ENCODE results near the gene ARIH2. TPM values are rescaled to one million over a fixed set of nuclear protein-coding genes. Genes with fewer than 3 reads are reported as not detected.

The ARIH2 gene
- total RNA-seq, 1 donor from 2014 or later, result 82.3 TPM

DNA sequence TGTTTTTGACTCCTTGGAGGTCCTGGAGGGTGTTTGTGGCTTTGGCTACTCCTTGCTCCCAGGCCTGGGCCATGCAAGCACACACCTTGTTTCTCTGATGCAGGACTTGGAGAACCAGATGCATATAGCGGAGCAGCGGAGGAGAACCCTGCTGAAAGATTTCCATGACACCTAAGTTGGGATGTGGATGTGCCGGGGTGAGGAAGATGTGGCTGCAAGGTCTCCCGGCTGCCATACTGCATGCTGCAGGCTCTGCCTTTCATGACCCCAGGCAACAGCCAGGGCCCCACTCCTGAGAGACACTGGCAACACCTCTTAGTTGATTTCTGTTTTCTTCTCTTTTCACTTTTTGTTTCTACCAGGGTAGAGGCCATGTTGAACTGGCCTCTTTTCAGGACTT is 64.5 kb downstream of the ARIH2 start:
- H3K27ac ChIP-seq, result no peak overlapping the region
- H3K36me3 ChIP-seq, result peaks cover 61 to 65% of the 10 kb centered on the region in 2 donors
- no peak overlapping the region for H3K4me3 ChIP-seq
- H3K9me3 ChIP-seq, result no peaks in the 10 kb centered on the region
- intact Hi-C loops (cut with DNase I), result no loop called here
- TF ChIP-seq, protein P1, sequence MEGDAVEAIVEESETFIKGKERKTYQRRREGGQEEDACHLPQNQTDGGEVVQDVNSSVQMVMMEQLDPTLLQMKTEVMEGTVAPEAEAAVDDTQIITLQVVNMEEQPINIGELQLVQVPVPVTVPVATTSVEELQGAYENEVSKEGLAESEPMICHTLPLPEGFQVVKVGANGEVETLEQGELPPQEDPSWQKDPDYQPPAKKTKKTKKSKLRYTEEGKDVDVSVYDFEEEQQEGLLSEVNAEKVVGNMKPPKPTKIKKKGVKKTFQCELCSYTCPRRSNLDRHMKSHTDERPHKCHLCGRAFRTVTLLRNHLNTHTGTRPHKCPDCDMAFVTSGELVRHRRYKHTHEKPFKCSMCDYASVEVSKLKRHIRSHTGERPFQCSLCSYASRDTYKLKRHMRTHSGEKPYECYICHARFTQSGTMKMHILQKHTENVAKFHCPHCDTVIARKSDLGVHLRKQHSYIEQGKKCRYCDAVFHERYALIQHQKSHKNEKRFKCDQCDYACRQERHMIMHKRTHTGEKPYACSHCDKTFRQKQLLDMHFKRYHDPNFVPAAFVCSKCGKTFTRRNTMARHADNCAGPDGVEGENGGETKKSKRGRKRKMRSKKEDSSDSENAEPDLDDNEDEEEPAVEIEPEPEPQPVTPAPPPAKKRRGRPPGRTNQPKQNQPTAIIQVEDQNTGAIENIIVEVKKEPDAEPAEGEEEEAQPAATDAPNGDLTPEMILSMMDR (IDR thresholded peaks at IDR 0.05), result no peak
- peaks cover 0 to 2% of the 10 kb centered on the region in 2 donors for H3K4me1 ChIP-seq
- no peaks in the 10 kb centered on the region for H3K27me3 ChIP-seq
- DNase-seq (ENCODE audit: low spot score in 2 of 2), result no peak

DNA sequence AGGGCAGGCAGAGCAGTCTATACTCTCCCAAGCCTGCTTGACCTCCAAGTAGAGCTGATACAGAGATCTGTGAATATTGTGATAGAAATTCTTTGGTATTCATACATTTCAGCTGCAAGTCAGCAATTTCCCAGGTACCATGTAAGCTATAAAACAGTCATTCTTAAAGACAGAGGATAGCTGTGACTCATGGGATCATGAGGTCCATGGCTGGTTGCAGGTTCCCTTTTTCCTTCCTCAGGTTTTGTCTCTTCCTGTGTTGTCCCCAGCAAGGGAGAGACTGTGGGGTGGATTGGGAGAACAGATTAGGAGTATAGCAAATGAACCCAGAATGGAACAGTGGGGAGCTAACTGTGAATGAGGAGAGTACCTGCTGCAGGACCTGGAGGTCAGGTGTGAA is 66.0 kb downstream of the ARIH2 start:
- peaks cover 47 to 56% of the 10 kb centered on the region in 2 donors for H3K36me3 ChIP-seq
- intact Hi-C loops (cut with DNase I), result no loop called here
- no peak overlapping the region for H3K27ac ChIP-seq
- no peaks in the 10 kb centered on the region for H3K27me3 ChIP-seq
- H3K9me3 ChIP-seq, result no peaks in the 10 kb centered on the region
- H3K4me1 ChIP-seq, result peaks cover 7 to 15% of the 10 kb centered on the region in 2 donors
- TF ChIP-seq, protein P1 (IDR thresholded peaks at IDR 0.05), result no peak
- H3K4me3 ChIP-seq, result no peak overlapping the region
- DNase-seq (ENCODE audit: low spot score in 2 of 2), result no peak

- Histone ChIP-seq H3K4me3 (no peak overlapping the region), H3K9me3 (no peaks in the 10 kb centered on the region), H3K36me3 (peaks cover 36 to 44% of the 10 kb centered on the region in 2 donors), H3K27ac (no peak overlapping the region), H3K4me1 (peaks cover 8 to 16% of the 10 kb centered on the region in 2 donors), H3K27me3 (no peaks in the 10 kb centered on the region)
- intact Hi-C loops (cut with DNase I), result no loop called here
- TF ChIP-seq, protein P1 (IDR thresholded peaks at IDR 0.05), result no peak
- DNase-seq (ENCODE audit: low spot score in 2 of 2), result no peak
Observed at GRCh38 chr3:48985831-48986376, 67.3 kb downstream of the ARIH2 start.

- peak overlapping the region; percentile 80 to 99 for H3K4me3 ChIP-seq
- H3K27ac ChIP-seq, result peak overlapping the region; percentile 92 to 97
- TF ChIP-seq, protein P1 (IDR thresholded peaks at IDR 0.05), result no peak
- H3K36me3 ChIP-seq, result peaks cover 8 to 12% of the 10 kb centered on the region in 2 donors
- H3K9me3 ChIP-seq, result no peaks in the 10 kb centered on the region
- no peak for DNase-seq (ENCODE audit: low spot score in 2 of 2)
- intact Hi-C loops (cut with DNase I), result loop anchor here (1.0 to 2.0 kb wide), 2 partner anchors 18 to 30 kb away; partner anchors contain the start of genes DALRD3 and WDR6
- no peaks in the 10 kb centered on the region for H3K27me3 ChIP-seq
- peaks cover 10 to 26% of the 10 kb centered on the region in 2 donors for H3K4me1 ChIP-seq
Observed at GRCh38 chr3:48989126-48989795, 70.6 kb downstream of the ARIH2 start.

DNA sequence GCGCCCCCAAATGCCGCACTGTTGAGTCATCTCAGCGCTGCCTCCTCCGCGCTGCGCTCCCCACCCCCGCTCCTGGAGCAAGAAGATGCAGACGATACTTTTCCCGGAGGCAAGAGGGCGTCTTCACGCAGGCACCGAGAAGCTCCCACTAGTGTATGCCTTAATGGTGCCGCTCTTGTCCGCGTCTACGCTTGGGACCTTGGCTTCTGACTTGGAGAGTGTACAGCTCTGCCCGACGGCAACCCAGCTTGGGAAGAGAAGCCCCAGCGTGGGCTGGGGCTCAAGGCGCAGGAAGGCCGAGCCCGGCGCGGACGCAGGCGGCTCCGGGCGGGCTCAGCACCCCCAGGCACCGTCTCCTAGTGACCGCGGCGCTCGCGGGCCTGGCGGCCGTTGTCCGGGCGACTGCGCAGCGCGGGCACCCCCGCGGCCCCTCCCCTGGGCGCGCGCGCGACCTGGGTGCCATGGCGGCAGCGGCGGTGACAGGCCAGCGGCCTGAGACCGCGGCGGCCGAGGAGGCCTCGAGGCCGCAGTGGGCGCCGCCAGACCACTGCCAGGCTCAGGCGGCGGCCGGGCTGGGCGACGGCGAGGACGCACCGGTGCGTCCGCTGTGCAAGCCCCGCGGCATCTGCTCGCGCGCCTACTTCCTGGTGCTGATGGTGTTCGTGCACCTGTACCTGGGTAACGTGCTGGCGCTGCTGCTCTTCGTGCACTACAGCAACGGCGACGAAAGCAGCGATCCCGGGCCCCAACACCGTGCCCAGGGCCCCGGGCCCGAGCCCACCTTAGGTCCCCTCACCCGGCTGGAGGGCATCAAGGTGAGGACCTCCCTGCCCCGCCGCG is 71.4 kb downstream of the ARIH2 start, which contains the start of gene P4HTM:
TSS of gene P4HTM (plus strand) at position 446 of the 840 bp plus-strand sequence. CDS start at position 462, 16 bp downstream.
- H3K27me3 ChIP-seq, result no peaks in the 10 kb centered on the region
- H3K4me1 ChIP-seq, result peaks cover 10 to 26% of the 10 kb centered on the region in 2 donors
- H3K9me3 ChIP-seq, result no peaks in the 10 kb centered on the region
- intact Hi-C loops (cut with DNase I), result loop anchor here (1.0 to 2.0 kb wide), 3 partner anchors 17 to 103 kb away; partner anchors contain the start of genes DALRD3 and WDR6
- H3K4me3 ChIP-seq, result peak within 1 kb of the TSS; percentile 80 to 99
- H3K27ac ChIP-seq, result peak within 1 kb of the TSS; percentile 92 to 97
- peaks cover under 1 to 5% of the 10 kb centered on the region in 2 donors for H3K36me3 ChIP-seq
- peak; percentile 46 to 96 for DNase-seq (ENCODE audit: low spot score in 2 of 2)
- TF ChIP-seq, protein P1 (IDR thresholded peaks at IDR 0.05), result peak in 2 of 3 experiments; percentile 35 to 45

All from ascending aorta (tissue), 2 donors.